DOHH2 (cell line): ENCODE results near the gene SLC16A8.

Experiments used
- CTCF ChIP-seq: fragments of 200-600 bp; sonication (generic); IDR thresholded peaks from one replicate; pipeline ENCODE4 v1.5.1; 2014; ENCODE audit warnings: antibody characterized with exemption, mild to moderate bottlenecking, low read depth, low read length; ENCODE audit not compliant: poor library complexity, severe bottlenecking
- EZH2phosphoT487 ChIP-seq: fragments of 200-600 bp; sonication (generic); IDR thresholded peaks from 2 replicates; pipeline ENCODE4 v1.6.1; 2017; ENCODE audit warnings: borderline replicate concordance, mild to moderate bottlenecking, antibody characterized with exemption, low read length, moderate library complexity, mixed read lengths

GRCh38 chr22:38051900-38052862, 31.8 kb downstream of the SLC16A8 start:
- TF ChIP-seq CTCF = peak; percentile 98
- no peak for TF ChIP-seq EZH2phosphoT487
